ENCODE results near the gene TPR.

GRCh38 chr1:186326009-186326408 lies 49.0 kb downstream of the TPR start:
- TF ChIP-seq TAF1 (IDR thresholded peaks at IDR 0.05; ENCODE audit: borderline replicate concordance, insufficient read depth, low read length) (no peak), POLR2AphosphoS5 (IDR thresholded peaks at IDR 0.05; ENCODE audit: low read depth, low read length) (no peak)
